Activated gamma-delta T cell (primary cell): ENCODE results near the gene NEK8.
"Not testable (repeated sequence)": the region's sequence is repeated elsewhere in the genome, so short reads cannot be mapped to it uniquely, and the experiment has no call there.

Experiments
- DNase-seq: peaks from one replicate; lab custom pipeline; 2025; lab: John Stamatoyannopoulos, UW

The NEK8 gene

GRCh38 chr17:28725660-28726225, 2.8 kb upstream of the NEK8 start:
- DNase-seq: no peak

GRCh38 chr17:28726226-28726626, 2.4 kb upstream of the NEK8 start, which contains the start of gene TLCD1:
Gene TLCD1, minus strand, starts transcription at chr17:28726233. Its CDS starts 136 bp downstream, at chr17:28726097.
- peak; percentile 55 for DNase-seq

- DNase-seq: peak; percentile 69
Observed at GRCh38 chr17:28726627-28727491, 1.7 kb upstream of the NEK8 start.

GRCh38 chr17:28729950-28730330, 1.4 kb downstream of the NEK8 start:
- DNase-seq: no peak

- no peak for DNase-seq
Observed at GRCh38 chr17:28733346-28733745, 4.8 kb downstream of the NEK8 start.

- DNase-seq: no peak
Observed at GRCh38 chr17:28734712-28735241, 6.2 kb downstream of the NEK8 start.

- no peak for DNase-seq
Observed at GRCh38 chr17:28735242-28735722, 6.7 kb downstream of the NEK8 start.

- DNase-seq: not testable (repeated sequence)
Observed at GRCh38 chr17:28735913-28736769, 7.6 kb downstream of the NEK8 start.

GRCh38 chr17:28737316-28737715, 8.7 kb downstream of the NEK8 start:
- DNase-seq: no peak

- DNase-seq: no peak
Observed at GRCh38 chr17:28737770-28738679, 9.4 kb downstream of the NEK8 start.

- no peak for DNase-seq
Observed at GRCh38 chr17:28738680-28739384, 10.2 kb downstream of the NEK8 start.

- no peak for DNase-seq
Observed at GRCh38 chr17:28740406-28741357, 12.1 kb downstream of the NEK8 start.

GRCh38 chr17:28741358-28742349, 13.1 kb downstream of the NEK8 start:
- no peak for DNase-seq

GRCh38 chr17:28743243-28744103, 14.9 kb downstream of the NEK8 start, which contains the start of gene TRAF4:
Gene TRAF4, plus strand, starts transcription at chr17:28744011. Its CDS starts 102 bp downstream, at chr17:28744113.
- peak; percentile 60 for DNase-seq

GRCh38 chr17:28744104-28744971, 15.8 kb downstream of the NEK8 start:
- DNase-seq: peak; percentile 42
